HG03342 (cell line): ENCODE results near the gene CAMP.
"Not testable (repeated sequence)": the region's sequence is repeated elsewhere in the genome, so short reads cannot be mapped to it uniquely, and the experiment has no call there.

ENCODE experiments used
- ATAC-seq: cut with Tn5 transposase; IDR thresholded peaks from one replicate; pipeline ENCODE4 v1.9.1; 2021; ENCODE audit warnings: mild to moderate bottlenecking, moderate library complexity; ENCODE audit not compliant: unreplicated experiment

CAMP gene, protein sequence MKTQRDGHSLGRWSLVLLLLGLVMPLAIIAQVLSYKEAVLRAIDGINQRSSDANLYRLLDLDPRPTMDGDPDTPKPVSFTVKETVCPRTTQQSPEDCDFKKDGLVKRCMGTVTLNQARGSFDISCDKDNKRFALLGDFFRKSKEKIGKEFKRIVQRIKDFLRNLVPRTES

DNA sequence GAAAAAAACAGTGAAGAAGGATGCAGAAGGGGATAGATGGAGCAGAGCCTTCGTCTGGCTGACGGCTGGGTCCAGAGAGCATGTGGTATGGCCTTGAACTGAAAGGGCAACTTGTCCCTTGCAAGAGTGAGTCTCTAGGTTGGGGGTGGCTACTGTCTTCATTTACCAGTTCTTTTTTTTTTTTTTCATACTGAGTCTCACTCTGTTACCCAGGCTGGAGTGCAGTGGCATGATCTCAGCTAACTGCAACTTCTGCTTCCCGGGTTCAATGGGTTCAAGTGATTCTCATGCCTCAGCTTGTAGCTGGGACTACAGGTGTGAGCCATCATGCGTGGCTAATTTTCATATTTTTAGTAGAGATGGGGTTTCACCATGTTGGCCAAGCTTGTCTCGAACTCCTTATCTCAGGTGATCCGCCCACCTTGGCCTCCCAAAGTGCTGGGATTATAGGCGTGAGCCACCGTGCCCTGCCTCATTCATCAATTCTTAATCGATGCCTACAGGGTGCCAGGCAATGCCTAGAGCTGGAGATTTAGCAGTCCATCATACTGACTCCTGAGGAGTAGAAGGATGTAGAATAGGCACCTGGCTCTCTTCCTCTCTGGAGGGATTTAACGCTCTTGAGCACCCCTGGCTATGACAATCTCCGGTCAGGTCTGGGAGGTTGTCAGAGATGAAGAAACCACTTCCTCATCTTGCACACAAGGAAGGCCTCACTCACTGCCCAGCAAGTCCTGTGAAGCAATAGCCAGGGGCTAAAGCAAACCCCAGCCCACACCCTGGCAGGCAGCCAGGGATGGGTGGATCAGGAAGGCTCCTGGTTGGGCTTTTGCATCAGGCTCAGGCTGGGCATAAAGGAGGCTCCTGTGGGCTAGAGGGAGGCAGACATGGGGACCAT, at the start of gene CAMP:
Gene CAMP (plus strand): TSS at position 880 of the 898 bp plus-strand sequence. CDS start 17 bp downstream, at position 897.
- peak; percentile 56 for ATAC-seq

DNA sequence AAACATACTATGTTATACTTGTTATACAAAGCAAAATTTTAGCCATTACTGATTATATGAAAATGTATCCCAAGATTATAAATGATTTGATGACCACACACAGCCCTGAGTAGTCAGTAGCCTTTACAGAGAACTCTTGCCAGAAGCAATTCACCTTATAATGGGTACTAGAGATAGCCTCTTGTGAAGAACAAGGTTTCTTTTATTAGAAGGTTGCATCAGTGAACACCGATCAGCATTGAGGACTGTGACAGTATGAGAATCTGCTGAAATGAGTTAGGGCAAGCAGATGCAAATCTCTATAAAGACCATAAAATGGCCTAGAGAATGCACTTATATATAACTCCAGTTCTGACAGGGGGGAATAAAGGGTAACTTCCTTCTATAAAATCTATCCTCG, 45.2 kb upstream of the CAMP start:
- no peak for ATAC-seq

DNA sequence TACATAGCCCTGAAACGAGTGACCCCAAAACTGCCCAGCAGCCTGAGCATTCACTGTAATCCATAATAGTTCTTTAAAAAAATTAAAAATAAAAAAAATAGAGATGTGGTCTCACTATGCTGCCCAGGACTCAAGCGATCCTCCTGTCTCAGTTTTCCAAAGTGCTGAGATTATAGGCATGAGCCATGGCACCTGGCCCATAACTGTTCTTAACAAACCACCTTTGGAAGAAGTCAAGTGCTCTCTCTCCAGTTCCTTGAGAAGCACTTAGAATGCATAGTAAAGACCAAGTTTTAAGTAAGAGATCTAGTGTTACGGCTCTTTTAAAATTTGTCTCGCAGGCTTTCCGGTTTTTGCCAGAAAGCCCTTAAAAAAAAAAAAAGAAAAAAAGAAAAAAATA, 43.3 kb upstream of the CAMP start:
- ATAC-seq, result no peak

DNA sequence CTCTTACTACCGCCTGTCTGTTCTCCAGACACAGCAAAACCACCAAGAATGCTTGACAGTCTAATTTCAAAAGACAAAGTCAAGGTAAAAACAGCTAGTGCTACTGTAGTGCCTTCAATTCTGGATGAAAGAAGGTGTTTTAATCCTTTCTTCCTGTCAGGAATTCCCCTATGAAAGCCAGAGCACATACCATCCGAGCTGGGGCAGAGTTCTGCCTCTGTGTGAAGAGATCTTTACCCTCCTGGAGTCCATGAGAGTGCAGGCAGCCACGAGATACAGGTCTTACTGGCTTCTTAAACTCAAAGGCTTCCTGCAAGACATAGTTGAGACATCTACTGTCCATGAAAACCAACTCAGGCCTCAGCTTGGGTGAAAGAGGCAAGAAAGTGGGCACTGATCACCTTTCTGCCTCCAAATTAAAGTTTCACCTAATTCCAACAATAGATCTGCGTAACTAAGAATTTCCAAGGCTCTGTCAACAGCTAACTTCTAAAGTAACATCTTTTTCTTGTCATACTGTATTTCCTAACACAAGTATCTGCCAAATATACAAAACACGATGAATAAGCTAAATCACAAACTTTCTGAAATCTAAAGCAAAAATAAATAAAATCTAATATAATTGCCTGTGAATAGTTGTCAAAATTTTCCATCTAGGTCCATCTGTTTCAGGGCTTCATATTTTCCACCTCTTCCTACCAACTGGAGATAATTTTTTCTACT, 42.6 kb upstream of the CAMP start:
- no peak for ATAC-seq

DNA sequence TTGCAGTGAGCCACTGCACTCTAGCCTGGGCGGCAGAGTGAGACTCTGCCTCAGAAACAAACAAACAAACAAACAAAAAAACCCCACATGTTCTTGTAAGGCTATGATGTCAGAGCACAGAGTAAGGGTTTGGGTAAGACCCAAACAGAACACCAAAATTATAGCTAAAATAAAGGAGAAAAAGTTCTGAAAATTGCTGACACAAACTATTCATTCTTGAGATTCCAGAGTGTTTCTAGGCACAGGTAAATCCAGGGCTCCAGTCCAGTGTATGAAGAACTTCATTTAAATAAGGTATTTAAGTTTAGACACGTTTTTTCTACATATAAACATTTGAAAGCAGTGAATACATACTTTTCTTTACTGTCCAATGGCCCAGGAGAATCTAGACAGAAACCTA, 39.0 kb upstream of the CAMP start:
- ATAC-seq, result no peak

DNA sequence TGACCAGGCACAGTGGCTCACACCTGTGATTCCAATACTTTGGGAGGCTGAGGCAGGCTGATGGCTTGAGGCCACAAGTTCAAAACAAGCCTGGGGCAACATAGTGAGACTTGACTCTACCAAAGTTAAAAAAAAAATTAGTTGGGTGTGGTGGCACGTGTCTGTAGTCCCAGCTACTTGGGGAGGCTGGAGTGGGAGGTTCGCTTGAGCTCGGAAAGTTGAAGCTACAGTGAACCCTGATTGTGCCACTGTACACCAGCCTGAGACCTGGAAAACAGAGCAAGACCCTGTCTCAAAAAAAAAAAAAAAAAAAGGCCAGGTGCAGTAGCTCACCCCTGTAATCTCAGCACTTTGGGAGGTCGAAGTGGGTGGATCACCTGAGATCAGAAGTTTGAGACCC, 38.2 kb upstream of the CAMP start:
- no peak for ATAC-seq

DNA sequence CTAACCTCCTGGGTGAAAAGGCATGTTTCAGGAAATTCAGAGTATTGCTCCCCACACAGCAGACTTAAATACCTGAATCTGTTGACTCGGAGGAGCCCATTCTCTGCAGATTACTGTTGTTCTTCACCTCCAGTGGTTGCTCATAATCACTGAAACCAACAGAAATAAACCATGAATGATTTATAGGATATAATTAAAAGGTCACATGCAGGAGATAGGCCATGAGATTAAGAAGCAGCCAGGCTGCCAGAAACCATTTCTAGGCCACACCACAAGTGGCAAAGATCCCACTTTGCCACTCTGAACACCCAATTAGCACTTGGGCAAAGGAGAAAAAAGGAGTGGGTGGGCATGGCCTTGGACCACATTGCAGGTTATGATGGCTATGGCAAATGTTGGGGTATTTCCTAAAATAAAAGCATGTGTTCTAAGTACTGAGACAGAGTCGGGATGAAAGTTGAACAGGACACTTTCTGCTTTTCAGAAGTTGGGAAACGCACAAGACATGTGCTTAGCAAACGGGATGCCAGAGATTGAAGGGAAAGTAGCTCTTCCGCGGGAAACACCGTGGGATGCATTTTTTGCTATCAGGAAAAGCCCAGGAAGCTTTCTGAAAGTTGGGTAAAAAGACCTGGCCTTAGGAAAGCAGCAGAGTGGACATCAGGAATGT, 36.5 kb upstream of the CAMP start:
- no peak for ATAC-seq

DNA sequence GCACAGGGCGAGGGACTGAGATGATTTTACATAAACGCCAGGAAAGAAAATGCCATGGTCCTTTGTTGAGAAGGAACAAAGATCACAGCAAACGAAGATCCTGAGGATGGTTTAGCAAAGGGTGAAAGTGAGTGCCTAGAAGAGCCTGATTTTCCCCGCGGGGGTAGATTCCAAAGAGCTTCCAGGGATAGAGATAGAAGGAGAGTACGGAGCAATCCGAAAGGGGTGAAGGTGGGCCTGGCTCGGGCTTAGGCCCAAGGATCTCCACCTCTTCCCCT, 36.1 kb upstream of the CAMP start:
- no peak for ATAC-seq

DNA sequence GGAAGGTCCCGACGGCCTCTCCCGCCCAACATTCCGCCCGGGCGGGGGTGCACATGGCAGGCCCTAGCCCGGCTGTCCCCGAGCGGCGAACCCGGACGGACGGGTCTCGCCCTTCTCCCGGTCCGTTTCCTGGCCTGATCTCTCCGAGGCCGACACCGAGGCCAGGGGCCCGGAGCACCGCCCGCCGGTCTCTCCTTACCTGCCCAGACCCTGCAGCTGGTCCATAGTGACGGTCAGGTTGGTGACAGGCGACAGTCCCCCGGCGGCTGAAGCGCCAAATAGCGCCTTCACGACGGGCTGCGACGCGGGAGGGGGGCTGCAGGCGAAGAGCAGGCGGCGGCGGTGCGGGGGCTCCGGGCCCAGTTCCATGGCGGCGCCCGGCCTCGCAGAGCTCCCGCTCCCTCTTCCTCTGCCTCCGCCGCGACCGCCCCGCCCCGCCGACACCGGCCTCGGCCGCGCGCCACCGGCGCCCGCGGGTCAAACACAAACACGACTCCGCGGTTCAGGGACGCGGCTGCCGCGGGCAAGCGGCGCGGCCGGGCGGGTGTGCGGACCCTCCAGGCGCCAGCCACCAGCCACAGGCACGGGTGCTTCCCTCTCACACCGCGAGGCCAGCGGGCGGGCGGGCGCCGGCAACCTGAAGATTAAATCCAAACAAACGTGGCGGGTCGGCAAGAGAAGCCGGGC, 35.6 kb upstream of the CAMP start:
- ATAC-seq, result peak; percentile 23

DNA sequence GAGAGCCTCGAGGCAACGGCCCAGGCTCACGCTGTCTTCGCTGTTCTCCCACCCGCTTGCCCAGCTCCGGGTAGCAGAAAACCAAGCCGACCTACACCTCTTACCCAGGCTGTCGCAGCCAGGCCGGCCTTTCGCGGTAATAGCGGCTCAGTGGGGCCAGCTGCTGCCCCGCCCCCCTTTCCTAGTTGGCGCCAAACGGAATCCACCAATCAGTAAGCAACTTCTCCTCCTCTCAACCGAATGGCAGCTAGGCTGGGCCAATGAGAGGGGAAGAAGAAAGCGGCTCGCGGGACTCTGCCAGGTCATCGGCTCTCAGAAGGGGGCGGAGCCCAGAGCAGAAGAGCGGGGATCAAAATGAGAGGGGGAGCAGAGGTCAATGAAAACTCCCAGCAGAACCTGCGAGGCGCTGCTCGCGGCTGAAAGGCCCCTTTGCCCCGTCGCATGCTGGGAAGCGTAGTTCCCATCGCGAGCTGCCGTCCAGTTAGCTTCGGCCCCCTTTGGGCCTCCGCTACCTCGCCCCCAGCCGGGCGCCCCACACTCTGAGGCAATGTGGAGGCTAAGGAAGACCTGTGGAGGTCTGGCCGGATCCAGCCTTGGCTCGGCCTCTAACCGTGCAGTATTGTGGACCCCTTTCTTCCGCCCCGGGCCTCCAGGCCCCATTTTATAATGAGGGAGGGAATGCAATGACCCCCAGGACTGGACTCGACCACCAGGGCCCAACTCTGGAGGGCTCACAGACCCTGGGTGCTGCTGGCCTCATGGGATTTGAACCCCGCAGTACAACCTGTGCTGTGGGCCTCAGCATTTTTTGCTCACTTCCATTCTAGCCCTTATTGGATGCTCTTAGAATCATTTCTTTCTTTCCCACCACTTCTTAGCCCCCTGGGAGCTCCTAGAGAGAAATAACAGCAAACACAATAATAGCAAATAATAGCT, 34.8 kb upstream of the CAMP start, which contains the start of gene CDC25A:
Gene CDC25A (minus strand): TSS at position 152 of the 936 bp plus-strand sequence. CDS start 470 bp downstream, outside the sequence.
- peak; percentile 95 for ATAC-seq

DNA sequence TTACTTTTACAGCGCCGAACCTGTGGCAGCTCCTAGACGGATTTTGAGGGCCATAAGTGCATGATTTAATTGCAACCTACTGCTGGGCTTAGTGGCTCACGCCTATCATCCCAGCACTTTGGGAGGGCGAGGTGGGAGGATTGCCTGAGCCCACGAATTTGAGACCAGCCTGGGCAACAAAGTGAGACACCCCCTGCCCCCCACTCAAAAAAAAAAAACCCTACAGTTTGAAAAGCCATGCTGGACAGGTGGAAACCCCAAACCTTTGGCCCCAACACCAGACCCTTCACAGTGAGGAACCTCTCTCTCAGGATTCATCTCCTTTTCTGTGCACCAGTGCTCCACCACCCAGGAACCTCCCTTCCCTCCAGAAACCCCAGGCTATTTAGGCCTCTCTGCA, 34.0 kb upstream of the CAMP start:
- ATAC-seq, result no peak

DNA sequence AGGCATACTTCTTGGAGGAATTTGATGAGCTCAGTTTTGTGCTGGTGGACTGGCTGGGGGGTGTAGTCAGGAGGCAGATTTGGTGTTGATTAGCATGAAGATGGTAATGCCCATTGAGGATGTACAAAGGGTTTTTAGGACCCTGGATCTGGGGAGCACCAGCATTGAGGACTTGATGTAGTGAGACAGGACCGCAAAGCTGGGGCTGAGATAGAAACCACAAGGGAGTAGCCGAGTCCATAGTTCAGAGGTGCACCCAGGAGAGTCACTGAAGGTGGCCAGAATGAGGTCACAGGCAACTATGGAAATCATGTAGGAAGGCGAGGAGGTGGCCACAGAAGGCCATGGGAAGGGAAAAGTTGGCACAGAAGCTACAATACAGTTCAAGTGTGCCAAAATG, 32.4 kb upstream of the CAMP start:
- ATAC-seq, result no peak

DNA sequence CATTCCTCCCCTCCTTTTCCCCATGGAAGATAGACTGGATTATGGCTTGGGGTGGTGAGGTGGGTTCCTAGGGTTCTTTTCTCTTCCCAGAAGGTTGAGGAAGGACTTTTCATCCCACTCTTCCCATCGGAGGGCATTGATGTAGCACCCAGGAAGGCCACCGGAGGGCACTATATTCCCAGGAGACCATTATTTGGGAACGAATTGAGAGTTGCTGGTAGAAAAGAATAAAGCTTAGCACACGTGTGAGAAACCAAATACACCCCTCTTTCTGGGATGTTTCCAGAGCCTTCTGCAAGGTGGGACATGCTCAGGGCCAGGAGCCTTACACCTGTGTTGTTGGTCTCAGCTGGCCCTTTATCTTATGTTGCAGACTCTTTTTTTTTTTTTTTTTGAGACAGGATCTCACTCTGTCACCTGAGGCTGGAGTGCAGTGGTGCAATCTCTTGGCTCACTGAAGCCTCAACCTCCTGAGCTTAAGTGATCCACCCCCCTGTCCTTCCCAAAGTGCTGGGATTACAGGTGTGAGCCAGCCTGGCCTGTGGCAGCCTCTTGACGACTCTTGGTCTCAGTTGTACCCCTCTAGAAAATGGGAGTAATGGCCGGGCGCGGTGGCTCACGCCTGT, 28.7 kb upstream of the CAMP start:
- ATAC-seq, result no peak

DNA sequence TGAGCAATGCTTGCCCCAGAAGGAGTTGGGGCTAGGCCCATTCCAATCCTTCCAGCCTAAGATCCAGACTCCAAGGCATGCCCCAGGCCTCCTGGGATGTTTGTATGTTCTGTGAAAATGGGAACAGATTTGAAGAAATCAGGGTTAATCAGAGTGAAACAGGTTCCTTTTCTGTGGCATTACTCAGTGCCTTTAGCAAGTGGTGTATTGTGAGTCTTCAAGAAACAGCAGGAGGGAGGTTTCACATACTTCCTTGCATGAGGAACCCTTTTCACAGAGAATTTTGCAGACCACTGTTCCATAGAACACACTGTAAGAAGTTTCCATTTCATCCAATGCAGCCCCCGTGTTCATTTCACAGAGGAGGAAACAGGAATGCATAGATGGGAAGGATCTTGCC, 26.7 kb upstream of the CAMP start:
- no peak for ATAC-seq

DNA sequence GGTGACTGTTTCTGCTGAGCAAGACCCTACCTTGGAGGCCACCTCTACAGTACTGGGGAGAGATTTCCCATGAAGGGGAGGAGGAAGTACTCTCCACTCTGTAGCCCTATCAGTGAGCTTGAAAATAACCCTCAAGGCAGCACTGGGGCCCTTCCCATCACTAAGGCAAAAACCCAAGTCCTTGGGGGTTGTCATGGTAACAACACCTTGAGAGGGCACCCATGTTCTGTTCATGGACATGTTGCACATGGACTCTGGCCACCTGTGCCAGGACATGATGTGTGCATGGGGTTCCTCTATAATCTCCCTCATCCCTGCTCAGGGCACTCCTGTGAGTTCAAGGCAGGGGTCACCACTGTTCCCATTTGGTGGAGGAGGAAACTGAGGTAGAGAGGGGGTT, 24.2 kb upstream of the CAMP start:
- ATAC-seq, result no peak

DNA sequence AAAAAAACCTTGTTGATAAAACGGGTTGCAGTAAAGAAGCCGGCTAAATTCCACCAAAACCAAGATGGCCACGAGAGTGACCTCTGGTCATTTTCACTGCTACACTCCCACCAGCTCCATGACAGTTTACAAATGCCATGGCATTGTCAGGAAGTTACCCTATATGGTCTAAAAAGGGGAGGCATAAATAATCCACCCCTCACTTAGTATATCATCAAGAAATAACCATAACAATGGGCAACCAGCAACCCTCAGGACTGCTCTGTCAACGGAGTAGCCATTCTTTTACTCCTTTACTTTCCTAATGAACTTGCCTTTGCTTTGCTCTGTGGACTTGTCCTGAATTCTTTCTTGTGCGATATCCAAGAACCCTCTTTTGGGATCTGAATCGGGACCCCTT, 20.7 kb upstream of the CAMP start:
- no peak for ATAC-seq

DNA sequence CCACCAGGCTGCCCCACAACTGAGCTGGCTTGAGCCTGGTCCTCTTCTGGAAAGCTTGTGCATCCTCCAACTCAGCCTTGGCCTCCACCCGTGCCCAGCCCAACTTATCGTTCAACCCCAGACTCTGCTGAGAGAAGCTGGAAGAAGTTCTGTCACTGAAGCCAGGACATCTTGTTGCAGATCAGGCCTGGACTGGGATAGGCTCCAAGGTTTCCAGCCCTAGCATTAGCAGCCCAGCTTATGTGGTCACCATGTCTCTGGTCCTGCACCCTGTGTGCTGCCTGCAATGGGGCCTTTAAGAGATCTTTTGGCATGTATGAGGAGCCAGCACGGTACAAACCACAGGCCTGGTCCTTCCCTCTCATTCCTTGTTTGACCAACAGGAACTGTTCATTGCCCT, 15.2 kb upstream of the CAMP start:
- ATAC-seq, result no peak

DNA sequence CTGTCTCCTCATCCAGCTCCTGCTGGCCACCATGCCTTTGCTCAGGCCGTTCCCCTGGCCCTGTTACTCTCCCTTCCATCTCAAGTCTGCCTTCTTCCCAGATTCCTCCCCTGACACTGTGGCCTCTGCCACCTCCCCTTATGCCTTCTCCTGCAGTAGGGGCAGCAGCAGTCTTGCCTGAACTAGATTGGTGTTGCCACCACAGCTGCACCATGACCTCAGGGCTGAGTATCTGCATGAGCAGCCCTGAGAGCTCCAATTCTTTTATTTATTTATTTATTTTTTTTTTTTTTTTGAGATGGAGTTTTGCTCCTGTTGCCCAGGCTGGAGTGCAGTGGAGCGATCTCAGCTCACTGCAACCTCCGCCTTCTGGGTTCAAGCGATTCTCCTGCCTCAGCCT, 13.8 kb upstream of the CAMP start:
- no peak for ATAC-seq

DNA sequence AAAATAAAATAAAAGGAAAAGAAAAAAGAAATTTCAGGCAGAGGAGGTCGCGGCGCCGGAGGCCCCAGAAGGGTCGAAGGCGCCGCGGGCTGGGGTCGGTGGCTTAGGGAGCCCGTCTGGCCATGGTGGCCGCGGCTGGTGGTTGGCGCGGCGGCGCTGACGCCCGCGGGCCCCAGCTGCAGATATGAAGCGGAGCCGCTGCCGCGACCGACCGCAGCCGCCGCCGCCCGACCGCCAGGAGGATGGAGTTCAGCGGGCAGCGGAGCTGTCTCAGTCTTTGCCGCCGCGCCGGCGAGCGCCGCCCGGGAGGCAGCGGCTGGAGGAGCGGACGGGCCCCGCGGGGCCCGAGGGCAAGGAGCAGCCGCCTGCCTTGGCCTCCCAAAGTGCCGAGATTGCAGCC, 12.8 kb upstream of the CAMP start:
- ATAC-seq, result not testable (repeated sequence)
